GM12892 (cell line): ENCODE measurements around the gene COMMD10.

Experiments used
- POLR2A ChIP-seq: IDR thresholded peaks from 2 replicates; pipeline ENCODE4 v1.6.1; 2011; ENCODE audit warnings: low read depth, low read length, control low read depth
- POLR2AphosphoS5 ChIP-seq: IDR thresholded peaks from 2 replicates; pipeline ENCODE4 v1.6.1; 2011; ENCODE audit warnings: low read depth, low read length, control low read depth
- TAF1 ChIP-seq: IDR thresholded peaks from 2 replicates; pipeline ENCODE4 v1.6.1; 2011; ENCODE audit warnings: low read depth, mild to moderate bottlenecking, control low read depth, low read length, borderline replicate concordance

- no peak for TF ChIP-seq POLR2AphosphoS5
- no peak for TF ChIP-seq POLR2A
- no peak for TF ChIP-seq TAF1
Observed at GRCh38 chr5:116130471-116130870, 45.6 kb downstream of the COMMD10 start.
